Activated CD8-positive, alpha-beta T cell treated with anti-CD3 and anti-CD28 coated beads for 36 hours (primary cell): ENCODE results near the gene LIPG. TPM values are rescaled to one million over a fixed set of nuclear protein-coding genes. Genes with fewer than 3 reads are reported as not detected.
"Not testable (repeated sequence)": the region's sequence is repeated elsewhere in the genome, so short reads cannot be mapped to it uniquely, and the experiment has no call there.

Experiments used
- ATAC-seq: fragments of 200-7000 bp; cut with Tn5 transposase; one replicate; pipeline ENCODE4 v1.10.0; 2021; ENCODE audit warnings: mild to moderate bottlenecking, moderate library complexity
- CTCF ChIA-PET: fragments of 350-600 bp; sonication (Branson Sonifier 250); formaldehyde crosslinking; loops from one replicate; lab custom pipeline; 2021; ENCODE audit warnings: antibody characterized with exemption; lab: Charles Lee
- POLR2A ChIA-PET: fragments of 350-600 bp; sonication (Branson Sonifier 250); formaldehyde crosslinking; loops from one replicate; lab custom pipeline; 2021; ENCODE audit warnings: antibody characterized with exemption; lab: Charles Lee
- DNase-seq: peaks from one replicate; pipeline ENCODE4 v3.0.0-alpha.2; 2020
- H3K27ac Mint-ChIP-seq: one replicate; pipeline ENCODE4 v1.8.0; 2021; ENCODE audit warnings: mild to moderate bottlenecking, mixed read lengths
- H3K27me3 Mint-ChIP-seq: one replicate; pipeline ENCODE4 v1.8.0; 2021; ENCODE audit warnings: mixed read lengths
- H3K36me3 Mint-ChIP-seq: one replicate; pipeline ENCODE4 v1.8.0; 2021; ENCODE audit warnings: low read depth, mixed read lengths
- H3K4me1 Mint-ChIP-seq: one replicate; pipeline ENCODE4 v1.8.0; 2021; ENCODE audit warnings: low read depth, mixed read lengths
- H3K4me3 Mint-ChIP-seq: one replicate; pipeline ENCODE4 v1.8.0; 2021; ENCODE audit warnings: mild to moderate bottlenecking, moderate library complexity, mixed read lengths
- H3K9me3 Mint-ChIP-seq: one replicate; pipeline ENCODE4 v1.8.0; 2021; ENCODE audit warnings: mixed read lengths
- intact Hi-C: fragments of 100-400 bp; cut with micrococcal nuclease; formaldehyde crosslinking; loops from one replicate; pipeline ENCODE4 v1.10.0; 2022
- total RNA-seq, 2 experiments: library from RNA; stranded (reverse); gene quantifications; one replicate each; pipeline ENCODE4 v1.2.3, GENCODE V29; 2021
- TF ChIP-seq, protein P1 (sequence below): fragments of 200-600 bp; IDR thresholded peaks from one replicate; pipeline ENCODE4 v1.8.0; 2022; ENCODE audit warnings: antibody characterized with exemption, mild to moderate bottlenecking

LIPG gene
- total RNA-seq, 2 experiments from 2014 or later, result 0.18 to 0.27 TPM

DNA sequence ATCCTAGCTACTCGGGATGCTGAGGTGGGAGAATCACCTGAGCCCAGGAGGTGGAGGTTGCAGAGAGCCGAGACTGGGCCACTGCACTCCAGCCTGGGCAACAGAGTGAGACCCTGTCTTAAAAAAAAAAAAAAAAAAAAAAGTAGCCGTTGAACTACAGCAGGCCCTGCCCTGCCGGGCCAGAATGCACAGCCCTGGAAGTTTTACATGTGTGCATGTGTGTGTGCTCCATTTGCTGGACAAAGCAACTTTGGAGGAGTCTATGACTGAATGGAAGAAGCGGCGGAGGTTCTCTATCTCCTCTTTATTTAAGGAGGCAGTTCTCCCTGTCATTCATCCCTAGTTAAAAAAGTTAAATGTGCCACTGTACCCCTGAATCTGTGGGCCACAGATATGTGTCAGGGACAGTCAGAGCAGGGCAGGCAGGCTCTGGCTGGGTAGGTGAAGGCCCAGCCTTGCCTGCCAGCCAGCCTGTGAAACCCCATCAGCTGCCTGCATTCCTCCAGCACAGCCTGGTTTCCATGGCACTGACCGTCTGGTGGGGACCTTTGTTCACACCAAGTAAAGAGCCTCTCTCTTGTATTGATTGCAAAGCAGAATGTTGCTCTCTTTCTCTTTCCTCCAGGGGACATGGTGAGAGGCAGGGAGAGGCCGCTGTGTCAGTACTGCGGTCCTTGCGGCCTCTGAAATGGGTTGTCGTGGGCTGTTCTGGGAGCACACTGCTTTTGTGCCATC lies 10.9 kb downstream of the LIPG start:
- ChIA-PET CTCF (interaction anchor here (1.2 kb wide), 1 partner anchor 14 kb away, joined by 3 read pairs; no protein-coding TSS in a partner anchor), POLR2A (no interaction called here)
- TF ChIP-seq, protein P1, sequence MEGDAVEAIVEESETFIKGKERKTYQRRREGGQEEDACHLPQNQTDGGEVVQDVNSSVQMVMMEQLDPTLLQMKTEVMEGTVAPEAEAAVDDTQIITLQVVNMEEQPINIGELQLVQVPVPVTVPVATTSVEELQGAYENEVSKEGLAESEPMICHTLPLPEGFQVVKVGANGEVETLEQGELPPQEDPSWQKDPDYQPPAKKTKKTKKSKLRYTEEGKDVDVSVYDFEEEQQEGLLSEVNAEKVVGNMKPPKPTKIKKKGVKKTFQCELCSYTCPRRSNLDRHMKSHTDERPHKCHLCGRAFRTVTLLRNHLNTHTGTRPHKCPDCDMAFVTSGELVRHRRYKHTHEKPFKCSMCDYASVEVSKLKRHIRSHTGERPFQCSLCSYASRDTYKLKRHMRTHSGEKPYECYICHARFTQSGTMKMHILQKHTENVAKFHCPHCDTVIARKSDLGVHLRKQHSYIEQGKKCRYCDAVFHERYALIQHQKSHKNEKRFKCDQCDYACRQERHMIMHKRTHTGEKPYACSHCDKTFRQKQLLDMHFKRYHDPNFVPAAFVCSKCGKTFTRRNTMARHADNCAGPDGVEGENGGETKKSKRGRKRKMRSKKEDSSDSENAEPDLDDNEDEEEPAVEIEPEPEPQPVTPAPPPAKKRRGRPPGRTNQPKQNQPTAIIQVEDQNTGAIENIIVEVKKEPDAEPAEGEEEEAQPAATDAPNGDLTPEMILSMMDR, result no peak
- no peaks in the 10 kb centered on the region for H3K9me3 Mint-ChIP-seq
- peaks cover 2% of the 10 kb centered on the region for H3K27me3 Mint-ChIP-seq
- DNase-seq (no peak), ATAC-seq (no peak)
- no peak overlapping the region for H3K4me3 Mint-ChIP-seq
- H3K36me3 Mint-ChIP-seq, result no peaks in the 10 kb centered on the region
- no peak overlapping the region for H3K27ac Mint-ChIP-seq
- H3K4me1 Mint-ChIP-seq, result no peaks in the 10 kb centered on the region
- intact Hi-C loops, result no loop called here

DNA sequence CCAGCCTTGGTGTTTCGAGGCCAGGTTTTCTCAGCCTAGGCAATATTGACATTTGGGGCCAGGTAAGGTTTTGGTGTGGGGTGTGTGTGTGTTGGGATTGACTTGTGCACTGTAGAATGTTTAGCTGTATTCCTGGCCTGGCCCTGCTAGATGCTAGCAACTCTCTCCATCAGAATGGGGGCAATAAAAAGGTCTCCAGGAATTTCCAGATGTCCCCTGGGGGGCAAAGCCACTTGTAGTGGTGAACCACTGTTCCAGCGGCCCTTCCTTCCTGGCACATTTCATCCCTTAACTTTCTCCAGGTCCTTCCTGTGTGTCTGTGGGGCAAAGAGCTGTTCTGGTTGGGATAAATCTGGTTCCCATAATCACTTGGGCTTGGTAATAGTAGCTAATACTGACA lies 12.0 kb downstream of the LIPG start:
- Mint-ChIP-seq H3K27me3 (no peaks in the 10 kb centered on the region), H3K9me3 (no peaks in the 10 kb centered on the region), H3K4me3 (no peak overlapping the region), H3K4me1 (no peaks in the 10 kb centered on the region), H3K36me3 (no peaks in the 10 kb centered on the region), H3K27ac (no peak overlapping the region)
- TF ChIP-seq, protein P1, result no peak
- intact Hi-C loops, result no loop called here
- no peak for ATAC-seq
- POLR2A ChIA-PET, result no interaction called here
- no peak for DNase-seq
- CTCF ChIA-PET, result interaction anchor here (1.3 kb wide), 1 partner anchor 15 kb away, joined by 4 read pairs; no protein-coding TSS in a partner anchor

DNA sequence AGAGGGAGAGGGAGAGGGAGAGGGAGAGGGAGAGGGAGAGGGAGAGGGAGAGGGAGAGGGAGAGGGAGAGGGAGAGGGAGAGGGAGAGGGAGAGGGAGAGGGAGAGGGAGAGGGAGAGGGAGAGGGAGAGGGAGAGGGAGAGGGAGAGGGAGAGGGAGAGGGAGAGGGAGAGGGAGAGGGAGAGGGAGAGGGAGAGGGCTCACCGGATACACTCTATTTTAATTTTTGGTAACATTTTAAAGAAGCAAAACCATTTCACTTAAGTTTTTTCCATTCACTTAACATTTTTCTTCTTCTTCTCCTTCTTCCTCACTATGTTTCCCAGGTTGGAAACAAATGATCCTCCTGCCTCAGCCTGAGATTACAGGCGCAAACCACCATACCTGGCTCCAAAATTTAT lies 17.2 kb downstream of the LIPG start:
- H3K27ac Mint-ChIP-seq, H3K27me3 Mint-ChIP-seq, H3K9me3 Mint-ChIP-seq, CTCF ChIA-PET, DNase-seq, ATAC-seq, intact Hi-C loops, H3K36me3 Mint-ChIP-seq, POLR2A ChIA-PET, H3K4me1 Mint-ChIP-seq, H3K4me3 Mint-ChIP-seq: not testable (repeated sequence)

DNA sequence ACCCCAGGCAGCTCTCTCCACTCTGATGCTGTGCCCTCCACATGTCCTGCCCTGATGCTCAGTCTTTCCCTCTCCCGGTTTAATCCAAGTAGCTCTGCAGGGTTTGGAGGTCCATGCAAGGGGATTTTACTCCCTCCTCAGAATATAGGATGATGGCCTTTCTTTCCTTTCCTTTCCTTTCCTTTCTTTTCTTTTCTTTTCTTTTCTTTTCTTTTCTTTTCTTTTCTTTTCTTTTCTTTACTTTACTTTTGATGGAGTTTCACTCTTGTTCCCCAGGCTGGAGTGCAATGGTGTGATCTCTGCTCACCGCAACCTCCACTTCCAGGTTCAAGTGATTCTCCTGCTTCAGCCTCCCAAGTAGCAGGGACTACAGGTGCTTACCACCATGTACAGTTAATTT lies 17.7 kb downstream of the LIPG start:
- intact Hi-C loops, POLR2A ChIA-PET: not testable (repeated sequence)

DNA sequence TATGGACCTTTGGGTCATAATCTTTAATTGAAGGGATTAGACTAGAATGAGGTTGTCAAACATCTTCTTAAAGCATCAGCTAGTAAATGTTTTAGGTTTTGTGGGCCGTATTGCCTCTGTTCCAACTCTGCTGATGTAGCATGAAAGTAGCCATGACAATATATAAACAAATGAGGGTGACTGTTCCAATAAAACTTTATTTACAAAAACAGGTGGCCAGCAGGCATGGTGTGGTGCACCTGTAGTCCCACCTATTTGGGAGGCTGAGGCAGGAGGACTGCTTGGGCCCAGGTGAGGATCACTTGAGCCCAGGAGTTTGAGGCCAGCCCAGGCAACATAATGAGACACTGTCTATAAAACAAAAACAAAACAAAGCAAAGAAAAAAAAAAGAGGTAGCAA lies 18.4 kb downstream of the LIPG start:
- CTCF ChIA-PET, result no interaction called here
- H3K4me3 Mint-ChIP-seq, result no peak overlapping the region

More for the DNA sequence above, 17.7 kb downstream of the LIPG start:
- H3K4me1 Mint-ChIP-seq, H3K27ac Mint-ChIP-seq, ATAC-seq, DNase-seq, H3K4me3 Mint-ChIP-seq, H3K9me3 Mint-ChIP-seq, CTCF ChIA-PET, H3K36me3 Mint-ChIP-seq, H3K27me3 Mint-ChIP-seq: not testable (repeated sequence)

DNA sequence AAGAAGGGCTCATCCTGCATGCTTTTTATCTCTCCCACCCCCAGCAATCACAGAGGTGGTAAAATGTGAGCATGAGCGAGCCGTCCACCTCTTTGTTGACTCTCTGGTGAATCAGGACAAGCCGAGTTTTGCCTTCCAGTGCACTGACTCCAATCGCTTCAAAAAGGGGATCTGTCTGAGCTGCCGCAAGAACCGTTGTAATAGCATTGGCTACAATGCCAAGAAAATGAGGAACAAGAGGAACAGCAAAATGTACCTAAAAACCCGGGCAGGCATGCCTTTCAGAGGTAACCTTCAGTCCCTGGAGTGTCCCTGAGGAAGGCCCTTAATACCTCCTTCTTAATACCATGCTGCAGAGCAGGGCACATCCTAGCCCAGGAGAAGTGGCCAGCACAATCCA lies 19.5 kb downstream of the LIPG start:
- CTCF ChIA-PET, result no interaction called here

More for the DNA sequence above, 18.4 kb downstream of the LIPG start:
- POLR2A ChIA-PET, result no interaction called here
- TF ChIP-seq, protein P1, result no peak
- ATAC-seq, result no peak
- H3K27ac Mint-ChIP-seq, result no peak overlapping the region
- peaks cover 8% of the 10 kb centered on the region for H3K27me3 Mint-ChIP-seq
- H3K36me3 Mint-ChIP-seq, result no peaks in the 10 kb centered on the region
- no peak for DNase-seq
- no peaks in the 10 kb centered on the region for H3K4me1 Mint-ChIP-seq
- no peaks in the 10 kb centered on the region for H3K9me3 Mint-ChIP-seq
- intact Hi-C loops, result no loop called here

More for the DNA sequence above, 19.5 kb downstream of the LIPG start:
- Mint-ChIP-seq H3K9me3 (no peaks in the 10 kb centered on the region), H3K4me1 (no peaks in the 10 kb centered on the region), H3K27me3 (peaks cover 8% of the 10 kb centered on the region), H3K36me3 (no peaks in the 10 kb centered on the region), H3K4me3 (no peak overlapping the region), H3K27ac (no peak overlapping the region)
- DNase-seq, result no peak
- intact Hi-C loops, result no loop called here
- TF ChIP-seq, protein P1, result no peak
- ATAC-seq, result no peak
- POLR2A ChIA-PET, result no interaction called here
